Measurements from ENCODE around the gene PCBD2.

DNA sequence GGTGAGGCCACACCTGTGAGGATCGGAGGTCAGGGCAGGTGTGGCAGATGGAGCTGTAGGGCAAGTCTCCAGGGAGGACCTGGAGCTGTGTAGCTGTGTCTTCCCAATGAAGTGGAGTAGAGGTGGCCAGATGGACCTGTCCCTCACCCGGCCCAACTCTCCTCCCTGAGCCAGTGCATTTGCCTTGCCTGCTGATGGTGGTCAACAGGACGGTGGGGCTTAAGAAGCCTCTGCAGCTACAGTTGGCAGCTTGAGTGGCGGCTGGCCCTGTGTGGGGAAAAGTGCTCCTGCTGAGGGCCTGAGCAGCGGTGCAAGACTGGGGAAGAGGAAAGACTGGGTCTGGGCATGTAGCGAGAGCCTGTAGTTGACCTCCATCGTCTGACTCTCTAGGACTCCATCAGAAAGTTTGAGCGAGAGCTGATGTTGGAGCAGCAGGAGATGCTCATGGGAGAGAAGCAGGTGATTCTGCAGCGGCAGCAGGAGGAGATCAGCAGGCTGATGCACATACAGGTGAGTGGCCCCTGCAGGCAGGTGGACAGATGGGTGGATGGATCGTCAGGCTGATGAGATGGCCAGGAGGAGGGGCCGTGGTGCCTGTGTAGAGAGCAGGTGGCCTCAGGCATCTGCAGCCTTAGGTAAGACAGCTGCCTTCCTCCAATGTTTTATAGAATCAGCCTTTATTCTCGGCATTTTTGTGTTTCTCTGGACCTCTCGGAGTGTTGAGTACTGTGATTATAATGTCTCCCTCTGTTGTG lies 104.2 kb downstream of the PCBD2 start:
- TF ChIP-seq SUZ12 (IDR thresholded peaks at IDR 0.05) (no peak), SP1 (IDR thresholded peaks at IDR 0.05) (no peak), LEF1 (IDR thresholded peaks at IDR 0.05; ENCODE audit: borderline replicate concordance) (no peak), NFRKB (IDR thresholded peaks at IDR 0.05) (no peak)
